NCI-H524 treated with DMSO at 0.1 percent for 48 hours (cell line): Measurements from ENCODE around the gene MNX1.

Experiments
- DNase-seq: peaks from one replicate; lab custom pipeline; 2025; lab: John Stamatoyannopoulos, UW

The MNX1 gene

GRCh38 chr7:156968183-156968582 lies 42.3 kb downstream of the MNX1 start:
- DNase-seq: no peak

- DNase-seq: no peak
These were observed 44.1 kb downstream of the MNX1 start for GRCh38 chr7:156966387-156966786.

DNA sequence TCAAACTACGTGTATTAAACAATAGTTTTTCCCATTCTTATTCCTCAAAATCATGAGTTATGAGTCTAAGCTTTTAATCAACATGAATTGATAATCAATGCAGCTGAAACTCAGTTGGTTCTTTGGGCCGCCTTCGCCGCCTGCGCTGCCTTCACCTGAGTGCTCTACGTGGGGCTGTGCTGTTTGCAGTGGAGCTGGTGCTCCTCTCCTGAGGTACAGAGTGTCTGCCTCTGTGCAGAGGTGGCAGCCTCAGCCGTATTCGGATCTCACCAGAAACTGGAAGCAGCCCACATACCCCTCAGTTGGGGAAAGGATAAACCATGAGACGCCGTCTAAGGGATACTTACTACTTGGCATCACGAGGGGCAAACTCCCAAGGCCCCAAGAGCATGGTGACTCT lies 45.5 kb downstream of the MNX1 start:
- DNase-seq: no peak

GRCh38 chr7:156963472-156963871 lies 47.0 kb downstream of the MNX1 start:
- DNase-seq: no peak

DNA sequence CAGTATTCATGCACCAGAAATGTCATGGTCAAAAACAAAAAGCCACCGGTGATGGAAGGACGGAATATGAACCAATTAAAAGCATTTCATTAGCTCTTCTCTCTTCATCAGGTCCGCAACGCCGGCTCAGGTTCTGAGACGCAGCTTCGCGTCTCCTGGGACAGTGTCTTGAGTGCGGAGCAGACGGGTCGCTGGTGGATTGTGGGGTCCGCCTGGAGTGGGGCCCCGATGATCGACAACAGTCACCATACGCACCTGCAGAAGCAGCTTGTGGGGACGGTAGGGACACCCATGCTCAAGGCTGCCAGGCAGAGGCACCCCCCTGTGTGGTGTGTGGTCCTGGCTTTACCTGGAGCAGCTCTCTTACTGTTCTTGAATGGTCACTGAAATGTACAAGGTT lies 47.6 kb downstream of the MNX1 start:
- DNase-seq: no peak

DNA sequence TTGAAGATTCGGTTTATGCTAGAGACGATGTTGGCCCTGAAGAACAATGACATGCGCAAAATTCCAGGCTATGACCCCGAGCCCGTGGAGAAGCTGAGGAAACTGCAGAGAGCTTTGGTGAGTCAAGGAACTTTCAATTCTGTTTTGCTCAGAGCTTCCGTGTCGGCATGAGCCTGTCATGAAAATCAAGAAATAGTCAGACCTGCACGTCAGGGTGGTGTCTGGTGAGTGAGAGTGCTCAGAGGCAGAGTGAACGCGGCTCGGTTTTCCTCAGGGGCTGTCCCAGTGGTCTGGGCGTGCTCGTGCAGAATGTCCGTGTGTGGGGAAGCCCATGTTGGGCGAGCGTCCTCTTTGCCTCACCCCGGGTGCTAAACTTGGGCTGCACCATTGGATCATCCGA lies 48.3 kb downstream of the MNX1 start:
- no peak for DNase-seq

- DNase-seq: no peak
These were observed 53.7 kb downstream of the MNX1 start for GRCh38 chr7:156956727-156957126.

GRCh38 chr7:156954941-156955340 lies 55.5 kb downstream of the MNX1 start:
- DNase-seq: no peak
